Lung (tissue), 12 donors: Measurements from ENCODE around the gene ATP6V0B. TPM values are rescaled to one million over a fixed set of nuclear protein-coding genes. Genes with fewer than 3 reads are reported as not detected.

Experiments used
- ATAC-seq: fragments of 200-7000 bp; cut with Tn5 transposase; one replicate; pipeline ENCODE4 v1.9.1; 2020; ENCODE audit warnings: moderate number of reproducible peaks; ENCODE audit not compliant: insufficient read depth, low FRiP score
- DNase-seq, 3 donors: peaks; one replicate each; pipeline ENCODE4 v3.0.0-alpha.2; 2013 to 2017
- H3K27ac ChIP-seq, 2 donors: one replicate each; pipeline ENCODE4 v1.5.1; 2013; ENCODE audit warnings: mild to moderate bottlenecking in 2 of 2, moderate library complexity in 2 of 2, control low read depth in 1 of 2, inconsistent platforms in 1 of 2, low read depth in 1 of 2, low read length in 1 of 2
- H3K27me3 ChIP-seq, 3 donors: one replicate each; pipeline ENCODE4 v1.5.1; 2013; ENCODE audit warnings: low read length in 2 of 3; ENCODE audit not compliant: control insufficient read depth in 3 of 3, insufficient read depth in 3 of 3
- H3K36me3 ChIP-seq, 4 donors: one replicate each; pipeline ENCODE4 v1.5.1; 2013; ENCODE audit warnings: low read length in 4 of 4, mild to moderate bottlenecking in 1 of 4, moderate library complexity in 1 of 4; ENCODE audit not compliant: control insufficient read depth in 4 of 4, insufficient read depth in 4 of 4
- H3K4me1 ChIP-seq, 5 donors: one replicate each; pipeline ENCODE4 v1.5.1; 2013; ENCODE audit warnings: low read length in 5 of 5, mild to moderate bottlenecking in 2 of 5, moderate library complexity in 1 of 5; ENCODE audit not compliant: control insufficient read depth in 5 of 5, insufficient read depth in 5 of 5
- H3K4me3 ChIP-seq: one replicate; pipeline ENCODE4 v1.5.1; 2013; ENCODE audit warnings: mild to moderate bottlenecking, control low read depth, moderate library complexity
- H3K9ac ChIP-seq, 2 donors: one replicate each; pipeline ENCODE4 v1.5.1; 2013; ENCODE audit warnings: low read length in 2 of 2, control low read depth in 1 of 2; ENCODE audit not compliant: insufficient read depth in 1 of 2
- H3K9me3 ChIP-seq, 4 donors: one replicate each; pipeline ENCODE4 v1.5.1; 2013; ENCODE audit warnings: low read length in 3 of 4, mild to moderate bottlenecking in 1 of 4, moderate library complexity in 1 of 4; ENCODE audit not compliant: control insufficient read depth in 4 of 4, insufficient read depth in 3 of 4
- WGBS, 2 donors: extraction: QIAGEN DNeasy Blood & Tissue Kit; methylation state at CpG; one replicate each; pipeline ENCODE4 v1.1.7; 2013; 5-methylcytosine and 5-hydroxymethylcytosine counted together
- polyA plus RNA-seq, 2 donors: library from polyadenylated mRNA; stranded (reverse); fragments of 200-250 nt; gene quantifications; one replicate each; pipeline ENCODE4 v1.2.1, GENCODE V29; 2013
- total RNA-seq, 2 donors: library from RNA; depleted of rRNA in 1 of 2; stranded (reverse); fragments of >200 nt in 1 of 2; gene quantifications; one replicate each; pipeline ENCODE4 v1.2.1, GENCODE V29; 2014 to 2021
- TF ChIP-seq, protein P1 (sequence below): IDR thresholded peaks from 2 replicates; pipeline ENCODE4 v1.5.1; 2012; ENCODE audit warnings: mild to moderate bottlenecking; ENCODE audit errors: control extremely low read depth, extremely low read depth
- donor health status: control.
- donor health status: control.
- donor health status: Bipolar disorder and iron deficiency.
- donor health status: healthy.
- donor health status: DM: yes; HTN: yes; CAD: no.

The ATP6V0B gene
- total and polyA plus RNA-seq, 4 donors: 71.2 to 484 (median 283) TPM

DNA sequence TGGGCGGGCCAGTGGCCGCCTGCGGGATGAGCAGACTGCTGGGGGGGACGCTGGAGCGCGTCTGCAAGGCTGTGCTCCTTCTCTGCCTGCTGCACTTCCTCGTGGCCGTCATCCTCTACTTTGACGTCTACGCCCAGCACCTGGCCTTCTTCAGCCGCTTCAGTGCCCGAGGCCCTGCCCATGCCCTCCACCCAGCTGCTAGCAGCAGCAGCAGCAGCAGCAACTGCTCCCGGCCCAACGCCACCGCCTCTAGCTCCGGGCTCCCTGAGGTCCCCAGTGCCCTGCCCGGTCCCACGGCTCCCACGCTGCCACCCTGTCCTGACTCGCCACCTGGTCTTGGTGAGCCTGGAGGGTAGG lies 6.4 kb downstream of the ATP6V0B start:
- H3K27me3 ChIP-seq: no peaks in the 10 kb centered on the region
- no peak for ATAC-seq
- TF ChIP-seq, protein P1, sequence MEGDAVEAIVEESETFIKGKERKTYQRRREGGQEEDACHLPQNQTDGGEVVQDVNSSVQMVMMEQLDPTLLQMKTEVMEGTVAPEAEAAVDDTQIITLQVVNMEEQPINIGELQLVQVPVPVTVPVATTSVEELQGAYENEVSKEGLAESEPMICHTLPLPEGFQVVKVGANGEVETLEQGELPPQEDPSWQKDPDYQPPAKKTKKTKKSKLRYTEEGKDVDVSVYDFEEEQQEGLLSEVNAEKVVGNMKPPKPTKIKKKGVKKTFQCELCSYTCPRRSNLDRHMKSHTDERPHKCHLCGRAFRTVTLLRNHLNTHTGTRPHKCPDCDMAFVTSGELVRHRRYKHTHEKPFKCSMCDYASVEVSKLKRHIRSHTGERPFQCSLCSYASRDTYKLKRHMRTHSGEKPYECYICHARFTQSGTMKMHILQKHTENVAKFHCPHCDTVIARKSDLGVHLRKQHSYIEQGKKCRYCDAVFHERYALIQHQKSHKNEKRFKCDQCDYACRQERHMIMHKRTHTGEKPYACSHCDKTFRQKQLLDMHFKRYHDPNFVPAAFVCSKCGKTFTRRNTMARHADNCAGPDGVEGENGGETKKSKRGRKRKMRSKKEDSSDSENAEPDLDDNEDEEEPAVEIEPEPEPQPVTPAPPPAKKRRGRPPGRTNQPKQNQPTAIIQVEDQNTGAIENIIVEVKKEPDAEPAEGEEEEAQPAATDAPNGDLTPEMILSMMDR: no peak
- DNase-seq: no peak
- no peak overlapping the region for H3K4me3 ChIP-seq
- 86 to 89% methylated on average over 20 of the region's 20 CpGs for WGBS, 2 donors
- peaks cover under 1 to 17% (median 16%) of the 10 kb centered on the region in 4 donors for H3K36me3 ChIP-seq
- H3K4me1 ChIP-seq: peaks cover 0 to 24% (median 13%) of the 10 kb centered on the region in 5 donors
- H3K9ac ChIP-seq: no peak overlapping the region
- no peak overlapping the region for H3K27ac ChIP-seq
- no peaks in the 10 kb centered on the region for H3K9me3 ChIP-seq

DNA sequence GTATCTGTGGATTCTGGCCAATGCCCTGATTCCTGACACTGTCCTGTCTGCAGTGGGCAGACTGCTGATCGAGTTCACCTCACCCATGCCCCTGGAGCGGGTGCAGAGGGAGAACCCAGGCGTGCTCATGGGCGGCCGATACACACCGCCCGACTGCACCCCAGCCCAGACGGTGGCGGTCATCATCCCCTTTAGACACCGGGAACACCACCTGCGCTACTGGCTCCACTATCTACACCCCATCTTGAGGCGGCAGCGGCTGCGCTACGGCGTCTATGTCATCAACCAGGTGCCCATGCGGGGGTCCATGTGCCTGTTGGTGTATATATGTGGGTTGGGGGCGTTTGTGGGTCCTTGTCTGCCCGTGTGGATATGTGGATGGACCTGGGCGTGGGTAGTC lies 6.9 kb downstream of the ATP6V0B start:
- H3K27me3 ChIP-seq: no peaks in the 10 kb centered on the region
- DNase-seq (no peak), ATAC-seq (no peak)
- no peaks in the 10 kb centered on the region for H3K9me3 ChIP-seq
- 96 to 97% methylated on average over 20 of the region's 20 CpGs for WGBS, 2 donors
- no peak overlapping the region for H3K4me3 ChIP-seq
- H3K27ac ChIP-seq: no peak overlapping the region
- peaks cover 0 to 19% (median 8%) of the 10 kb centered on the region in 5 donors for H3K4me1 ChIP-seq
- TF ChIP-seq, protein P1: no peak
- peaks cover 2 to 14% (median 11%) of the 10 kb centered on the region in 4 donors for H3K36me3 ChIP-seq
- no peak overlapping the region for H3K9ac ChIP-seq

DNA sequence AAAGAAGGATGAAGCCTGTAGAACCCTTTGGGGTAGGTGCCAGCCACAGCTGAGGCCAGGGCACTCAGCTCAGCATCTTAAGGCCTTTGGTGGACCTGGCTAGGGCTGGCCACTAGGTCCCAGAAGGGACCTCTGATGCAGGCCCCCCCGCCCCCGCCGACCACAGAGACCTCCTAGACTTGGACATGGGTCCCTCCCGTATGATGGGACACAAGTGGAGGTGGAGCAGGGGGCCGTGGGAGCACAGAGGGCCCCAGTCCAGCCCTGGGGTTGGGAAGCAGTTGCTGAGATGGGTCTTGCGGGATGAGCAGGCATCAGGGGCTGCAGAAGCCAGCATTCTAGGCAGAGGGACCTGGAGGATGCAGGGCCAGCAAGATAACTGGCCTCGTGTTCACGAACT lies 7.5 kb downstream of the ATP6V0B start:
- no peaks in the 10 kb centered on the region for H3K9me3 ChIP-seq

More for the DNA sequence above, 7.5 kb downstream of the ATP6V0B start:
- no peak overlapping the region for H3K4me3 ChIP-seq
- TF ChIP-seq, protein P1: no peak
- H3K36me3 ChIP-seq: peaks cover 2 to 12% (median 7%) of the 10 kb centered on the region in 4 donors
- H3K4me1 ChIP-seq: peaks cover 0 to 18% (median 6%) of the 10 kb centered on the region in 5 donors
- no peak overlapping the region for H3K9ac ChIP-seq
- 88 to 96% methylated on average over 8 of the region's 8 CpGs for WGBS, 2 donors
- no peaks in the 10 kb centered on the region for H3K27me3 ChIP-seq
- no peak overlapping the region for H3K27ac ChIP-seq
- no peak for DNase-seq
- no peak for ATAC-seq
